HL-60 (cell line): Measurements from ENCODE around the gene THSD8.
A peak's percentile ranks its signal among the peaks of the same experiment; 100 is the strongest.

Experiments used
- DNase-seq, 2 experiments: peaks; one replicate each; pipeline ENCODE4 v3.0.0-alpha.2; 2010 to 2020; ENCODE audit warnings: low read depth in 1 of 2, low spot score in 1 of 2
- H3K27ac ChIP-seq: fragments of 250-450 bp; sonication (Bioruptor Pico); replicated peaks from 2 replicates; pipeline ENCODE4 v1.5.1; 2020; ENCODE audit warnings: mild to moderate bottlenecking, moderate library complexity
- H3K27me3 ChIP-seq: fragments of 250-450 bp; sonication (Bioruptor Pico); 2 replicates; pipeline ENCODE4 v1.5.1; 2021; ENCODE audit warnings: mild to moderate bottlenecking, moderate library complexity; ENCODE audit not compliant: insufficient read depth, poor library complexity, severe bottlenecking
- H3K4me3 ChIP-seq: replicated peaks from 2 replicates; pipeline ENCODE4 v1.5.1; 2011; ENCODE audit warnings: mild to moderate bottlenecking, control low read depth, low read length; ENCODE audit not compliant: insufficient read depth
- CTCF ChIP-seq: IDR thresholded peaks from one replicate; pipeline ENCODE4 v1.5.1; 2011; ENCODE audit warnings: low read length, control low read depth, inconsistent platforms; ENCODE audit not compliant: insufficient read depth
- GABPA ChIP-seq: IDR thresholded peaks from 2 replicates; pipeline ENCODE4 v1.6.1; 2012; ENCODE audit warnings: low read depth
- POLR2AphosphoS5 ChIP-seq: IDR thresholded peaks from 2 replicates; pipeline ENCODE4 v1.6.1; 2012; ENCODE audit warnings: low read depth
- REST ChIP-seq: IDR thresholded peaks from 2 replicates; pipeline ENCODE4 v1.6.1; 2012; ENCODE audit warnings: low read depth; ENCODE audit not compliant: insufficient replicate concordance
- SPI1 ChIP-seq: IDR thresholded peaks from 2 replicates; pipeline ENCODE4 v1.6.1; 2012; ENCODE audit warnings: low read depth, mild to moderate bottlenecking, borderline replicate concordance

The THSD8 gene

GRCh38 chr19:12821761-12822160 lies 19.9 kb downstream of the THSD8 start:
- TF ChIP-seq POLR2AphosphoS5 (no peak), SPI1 (no peak), CTCF (no peak), GABPA (no peak), REST (no peak)
- no peaks in the 10 kb centered on the region for H3K27me3 ChIP-seq
- DNase-seq, result no peak

GRCh38 chr19:12825254-12826131 lies 23.6 kb downstream of the THSD8 start:
- no peak for TF ChIP-seq REST
- TF ChIP-seq POLR2AphosphoS5, result no peak
- TF ChIP-seq CTCF, result no peak
- no peak for TF ChIP-seq GABPA
- Histone ChIP-seq H3K27ac (no peak overlapping the region), H3K27me3 (peaks cover 8% of the 10 kb centered on the region), H3K4me3 (no peak overlapping the region)
- DNase-seq, result no peak

More at GRCh38 chr19:12821761-12822160, 19.9 kb downstream of the THSD8 start:
- H3K4me3 ChIP-seq, result no peak overlapping the region
- H3K27ac ChIP-seq, result no peak overlapping the region

- Histone ChIP-seq H3K4me3 (no peak overlapping the region), H3K27ac (no peak overlapping the region), H3K27me3 (peaks cover 18% of the 10 kb centered on the region)
- TF ChIP-seq REST (no peak), CTCF (no peak), POLR2AphosphoS5 (no peak), SPI1 (no peak), GABPA (no peak)
- DNase-seq, result peak in 1 of 2 experiments; percentile 27
Observed at GRCh38 chr19:12828494-12828893, 26.6 kb downstream of the THSD8 start.
